ENCODE data around the gene STARD9.

The STARD9 gene

DNA sequence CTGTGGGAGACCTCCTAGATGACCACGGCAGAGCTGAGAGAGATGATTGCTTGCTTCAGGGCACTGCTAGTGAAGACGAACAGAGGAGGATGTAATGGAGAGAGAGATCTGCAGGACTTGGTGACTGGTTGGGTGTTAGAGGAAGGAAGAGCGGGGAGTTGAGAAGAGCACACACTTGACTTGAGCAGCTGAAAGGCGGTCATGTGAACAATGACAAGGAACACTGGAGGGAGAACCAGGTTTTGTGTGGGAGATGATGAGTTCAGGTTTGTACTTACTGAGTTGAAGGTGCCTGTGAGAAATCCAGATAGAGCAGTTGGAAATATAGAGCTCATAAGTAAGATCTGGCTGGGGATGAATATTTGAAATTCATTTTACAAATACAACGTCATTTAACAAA is 121.2 kb downstream of the STARD9 start:
- H3K27me3 ChIP-seq (ENCODE audit: insufficient read depth, low read length): no peaks in the 10 kb centered on the region
- H3K9ac ChIP-seq (ENCODE audit: low read depth, low read length): no peak overlapping the region
- H3K36me3 ChIP-seq (ENCODE audit: insufficient read depth, low read length): peaks cover 11% of the 10 kb centered on the region; the same call in 1 of the 2 replicates
- 95% methylated on average over 5 of the region's 5 CpGs for WGBS
- H3K9me3 ChIP-seq (ENCODE audit: insufficient read depth, low read depth, low read length): no peaks in the 10 kb centered on the region
- H3K4me1 ChIP-seq (ENCODE audit: insufficient read depth, low read length): no peaks in the 10 kb centered on the region
- no peak overlapping the region for H3K4me3 ChIP-seq (ENCODE audit: low read length)
- no peak overlapping the region for H3K27ac ChIP-seq (ENCODE audit: low read depth, low read length)

DNA sequence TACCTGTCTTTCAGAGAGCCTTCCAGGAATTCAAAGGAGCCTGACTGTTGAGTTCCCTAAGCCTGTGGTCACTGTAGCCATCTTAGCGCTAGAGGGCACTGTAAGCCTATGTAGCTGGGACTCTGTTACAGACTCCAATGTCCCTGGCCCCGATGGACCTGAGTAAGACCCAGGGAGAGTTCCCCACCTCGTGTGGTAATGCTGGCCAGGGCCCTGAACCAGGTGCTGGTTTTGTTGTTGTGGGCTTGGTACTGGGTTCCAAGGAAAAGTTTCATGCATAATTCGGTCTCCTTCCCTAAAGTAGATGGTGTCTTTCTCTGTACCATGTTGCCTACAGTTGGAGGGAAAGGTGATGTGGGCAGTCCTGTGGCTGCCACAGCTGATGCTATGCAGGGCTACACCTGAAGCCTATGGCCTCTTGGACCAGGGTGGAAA is 129.1 kb downstream of the STARD9 start:
- Histone ChIP-seq H3K27me3 (ENCODE audit: insufficient read depth, low read length) (no peaks in the 10 kb centered on the region), H3K4me3 (ENCODE audit: low read length) (no peak overlapping the region), H3K27ac (ENCODE audit: low read depth, low read length) (no peak overlapping the region), H3K36me3 (ENCODE audit: insufficient read depth, low read length) (0 out of 2 replicates have a peak, but pooled peaks cover 4% of the 10 kb centered on the region), H3K9me3 (ENCODE audit: insufficient read depth, low read depth, low read length) (no peaks in the 10 kb centered on the region), H3K4me1 (ENCODE audit: insufficient read depth, low read length) (no peaks in the 10 kb centered on the region), H3K9ac (ENCODE audit: low read depth, low read length) (no peak overlapping the region)
- 57% methylated on average over 4 of the region's 4 CpGs for WGBS

DNA sequence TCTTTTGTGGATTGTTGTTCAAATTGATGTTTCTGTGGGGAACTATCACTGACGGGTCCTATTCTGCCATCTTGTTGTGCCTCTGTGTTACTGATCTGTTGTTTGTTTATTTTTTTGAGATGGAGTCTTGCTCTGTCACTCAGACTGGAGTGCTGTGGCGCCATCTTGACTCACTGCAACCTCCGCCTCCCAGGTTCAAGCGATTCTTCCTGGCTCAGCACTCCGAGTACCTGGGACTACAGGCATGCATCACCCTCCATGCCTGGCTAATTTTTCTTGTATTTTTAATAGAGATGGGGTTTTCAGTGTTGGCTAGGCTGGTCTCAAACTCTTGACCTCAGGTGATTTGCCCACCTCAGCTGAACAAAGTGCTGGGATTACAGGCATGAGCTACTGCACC is 129.9 kb downstream of the STARD9 start:
- H3K36me3 ChIP-seq (ENCODE audit: insufficient read depth, low read length): no peaks in the 10 kb centered on the region
- H3K27me3 ChIP-seq (ENCODE audit: insufficient read depth, low read length): no peaks in the 10 kb centered on the region
- H3K4me1 ChIP-seq (ENCODE audit: insufficient read depth, low read length): no peaks in the 10 kb centered on the region
- no peak overlapping the region for H3K27ac ChIP-seq (ENCODE audit: low read depth, low read length)
- WGBS: 96% methylated on average over 5 of the region's 5 CpGs
- H3K9ac ChIP-seq (ENCODE audit: low read depth, low read length): no peak overlapping the region
- no peaks in the 10 kb centered on the region for H3K9me3 ChIP-seq (ENCODE audit: insufficient read depth, low read depth, low read length)
- no peak overlapping the region for H3K4me3 ChIP-seq (ENCODE audit: low read length)

DNA sequence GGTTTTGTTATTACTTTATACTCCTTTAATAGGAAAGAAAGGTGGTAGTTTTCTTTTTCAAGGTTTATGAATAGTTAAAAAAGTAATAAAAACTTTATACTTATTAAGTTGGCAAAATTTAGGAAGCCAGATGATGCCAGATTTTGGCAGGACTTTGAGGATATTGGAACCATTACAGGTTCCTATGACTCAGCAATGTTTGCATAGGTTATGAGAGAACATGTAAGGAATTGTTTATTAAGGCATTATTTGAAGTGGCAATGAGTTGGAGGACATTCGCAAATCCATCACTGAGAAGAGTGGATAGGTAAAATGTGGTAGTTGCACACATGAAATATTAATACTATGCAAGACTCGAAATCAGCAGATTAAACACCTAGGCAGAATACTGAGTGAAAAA is 131.7 kb downstream of the STARD9 start:
- H3K9me3 ChIP-seq (ENCODE audit: insufficient read depth, low read depth, low read length): no peaks in the 10 kb centered on the region
- H3K27me3 ChIP-seq (ENCODE audit: insufficient read depth, low read length): no peaks in the 10 kb centered on the region
- WGBS: 96% methylated on average over 2 of the region's 2 CpGs
- no peak overlapping the region for H3K4me3 ChIP-seq (ENCODE audit: low read length)
- no peak overlapping the region for H3K9ac ChIP-seq (ENCODE audit: low read depth, low read length)
- no peaks in the 10 kb centered on the region for H3K4me1 ChIP-seq (ENCODE audit: insufficient read depth, low read length)
- H3K27ac ChIP-seq (ENCODE audit: low read depth, low read length): no peak overlapping the region
- H3K36me3 ChIP-seq (ENCODE audit: insufficient read depth, low read length): no peaks in the 10 kb centered on the region

DNA sequence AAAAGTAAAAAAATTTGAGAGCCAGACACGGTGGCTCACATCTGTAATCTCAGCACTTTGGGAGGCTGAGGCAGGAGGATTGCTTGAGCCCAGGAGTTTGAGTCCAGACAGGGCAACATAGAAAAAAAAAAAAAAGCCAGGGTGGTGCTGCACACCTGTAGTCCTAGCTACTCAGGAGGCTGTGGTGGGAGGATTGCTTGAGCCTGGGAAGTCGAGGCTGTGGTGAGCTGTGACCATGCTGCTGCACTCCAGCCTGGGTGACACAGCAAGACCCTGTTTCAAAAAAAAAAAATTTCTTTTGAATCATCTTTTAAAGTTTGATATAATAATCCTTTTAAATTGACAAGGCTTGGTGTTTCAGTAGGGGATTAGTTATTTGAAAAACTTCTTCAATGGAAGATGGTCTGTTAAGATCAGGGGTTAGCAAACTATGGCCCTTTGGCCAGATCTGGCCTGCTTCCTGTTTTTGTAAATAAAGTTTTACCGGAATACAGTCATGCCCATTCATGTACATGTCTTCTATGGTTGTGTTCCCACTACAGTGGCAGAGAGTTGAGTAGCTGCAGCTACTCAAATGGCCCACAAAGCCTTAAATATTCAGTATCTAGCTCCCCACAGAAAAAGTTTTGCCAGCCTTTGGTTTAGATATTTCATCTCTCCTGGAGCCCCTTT is 132.6 kb downstream of the STARD9 start:
- no peak overlapping the region for H3K27ac ChIP-seq (ENCODE audit: low read depth, low read length)
- no peaks in the 10 kb centered on the region for H3K9me3 ChIP-seq (ENCODE audit: insufficient read depth, low read depth, low read length)
- no peak overlapping the region for H3K4me3 ChIP-seq (ENCODE audit: low read length)
- no peaks in the 10 kb centered on the region for H3K27me3 ChIP-seq (ENCODE audit: insufficient read depth, low read length)
- H3K9ac ChIP-seq (ENCODE audit: low read depth, low read length): no peak overlapping the region
- H3K4me1 ChIP-seq (ENCODE audit: insufficient read depth, low read length): no peaks in the 10 kb centered on the region
- H3K36me3 ChIP-seq (ENCODE audit: insufficient read depth, low read length): no peaks in the 10 kb centered on the region
- WGBS: 93% methylated on average over 3 of the region's 3 CpGs

DNA sequence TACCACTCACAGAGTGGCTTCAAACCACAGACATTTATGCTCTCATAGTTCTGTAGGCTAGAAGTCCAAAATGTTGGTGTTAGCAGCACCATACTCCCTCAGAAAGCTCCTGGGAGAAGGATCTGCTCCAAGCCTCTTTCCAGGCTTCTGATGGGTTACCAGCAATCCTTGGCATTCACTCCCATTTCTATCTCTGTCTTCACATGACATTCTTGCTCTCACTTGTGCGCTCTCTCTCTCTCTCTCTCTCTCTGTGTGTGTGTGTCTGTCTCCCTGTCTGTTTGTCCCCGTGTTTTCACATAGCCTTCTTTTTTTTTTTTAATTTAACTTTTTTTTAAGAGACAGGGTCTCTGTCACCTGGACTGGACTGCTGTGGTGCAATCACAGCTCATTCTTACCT is 135.3 kb downstream of the STARD9 start:
- H3K9ac ChIP-seq (ENCODE audit: low read depth, low read length): no peak overlapping the region
- no peak overlapping the region for H3K4me3 ChIP-seq (ENCODE audit: low read length)
- H3K27me3 ChIP-seq (ENCODE audit: insufficient read depth, low read length): no peaks in the 10 kb centered on the region
- no peaks in the 10 kb centered on the region for H3K4me1 ChIP-seq (ENCODE audit: insufficient read depth, low read length)
- no peak overlapping the region for H3K27ac ChIP-seq (ENCODE audit: low read depth, low read length)
- no peaks in the 10 kb centered on the region for H3K36me3 ChIP-seq (ENCODE audit: insufficient read depth, low read length)
- WGBS: 94% methylated on average over 2 of the region's 2 CpGs
- H3K9me3 ChIP-seq (ENCODE audit: insufficient read depth, low read depth, low read length): no peaks in the 10 kb centered on the region

DNA sequence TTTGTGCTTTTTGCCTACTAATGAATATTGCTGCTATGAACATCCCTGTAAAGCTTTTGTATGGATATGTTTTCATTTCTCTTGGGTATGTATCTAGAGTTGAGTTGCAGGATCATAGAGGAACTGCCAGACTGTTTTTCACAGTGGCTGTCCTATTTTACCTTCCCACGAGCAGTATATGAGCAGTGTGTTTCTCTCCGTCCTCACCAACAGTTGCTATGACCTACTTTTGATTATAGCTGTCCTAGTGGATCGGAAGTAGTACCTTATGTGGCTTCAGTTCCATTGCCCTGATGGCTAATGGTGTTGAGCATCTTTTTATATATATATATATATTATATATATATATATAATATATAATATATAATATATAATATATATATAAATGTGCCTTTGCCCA is 136.3 kb downstream of the STARD9 start:
- Histone ChIP-seq H3K36me3 (ENCODE audit: insufficient read depth, low read length) (no peaks in the 10 kb centered on the region), H3K4me3 (ENCODE audit: low read length) (no peak overlapping the region), H3K9ac (ENCODE audit: low read depth, low read length) (no peak overlapping the region), H3K4me1 (ENCODE audit: insufficient read depth, low read length) (no peaks in the 10 kb centered on the region), H3K27ac (ENCODE audit: low read depth, low read length) (no peak overlapping the region), H3K27me3 (ENCODE audit: insufficient read depth, low read length) (no peaks in the 10 kb centered on the region), H3K9me3 (ENCODE audit: insufficient read depth, low read depth, low read length) (no peaks in the 10 kb centered on the region)
- whole genome bisulfite sequencing: 97% methylated on average over 3 of the region's 3 CpGs

DNA sequence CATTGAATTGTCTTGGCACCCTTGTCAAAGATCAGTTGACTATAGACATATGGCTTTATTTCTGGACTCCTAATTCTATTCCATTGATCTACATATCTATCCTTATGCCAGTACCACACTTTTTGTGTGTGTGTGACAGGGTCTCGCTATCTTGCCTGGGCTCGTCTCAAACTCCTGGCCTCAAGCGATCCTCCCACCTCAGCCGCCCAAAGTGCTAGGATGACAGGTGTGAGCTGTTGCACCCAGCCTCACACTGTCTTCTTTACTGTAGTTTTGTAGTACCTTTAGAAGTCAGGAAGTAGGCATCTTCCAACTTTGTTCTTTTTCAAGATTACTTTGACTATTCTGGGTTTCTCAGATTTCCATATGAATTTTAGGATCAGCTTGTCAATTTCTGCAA is 137.2 kb downstream of the STARD9 start:
- Histone ChIP-seq H3K9ac (ENCODE audit: low read depth, low read length) (no peak overlapping the region), H3K27ac (ENCODE audit: low read depth, low read length) (no peak overlapping the region), H3K4me3 (ENCODE audit: low read length) (no peak overlapping the region), H3K36me3 (ENCODE audit: insufficient read depth, low read length) (no peaks in the 10 kb centered on the region), H3K27me3 (ENCODE audit: insufficient read depth, low read length) (no peaks in the 10 kb centered on the region), H3K9me3 (ENCODE audit: insufficient read depth, low read depth, low read length) (no peaks in the 10 kb centered on the region), H3K4me1 (ENCODE audit: insufficient read depth, low read length) (no peaks in the 10 kb centered on the region)
- 87% methylated on average over 4 of the region's 4 CpGs for WGBS

DNA sequence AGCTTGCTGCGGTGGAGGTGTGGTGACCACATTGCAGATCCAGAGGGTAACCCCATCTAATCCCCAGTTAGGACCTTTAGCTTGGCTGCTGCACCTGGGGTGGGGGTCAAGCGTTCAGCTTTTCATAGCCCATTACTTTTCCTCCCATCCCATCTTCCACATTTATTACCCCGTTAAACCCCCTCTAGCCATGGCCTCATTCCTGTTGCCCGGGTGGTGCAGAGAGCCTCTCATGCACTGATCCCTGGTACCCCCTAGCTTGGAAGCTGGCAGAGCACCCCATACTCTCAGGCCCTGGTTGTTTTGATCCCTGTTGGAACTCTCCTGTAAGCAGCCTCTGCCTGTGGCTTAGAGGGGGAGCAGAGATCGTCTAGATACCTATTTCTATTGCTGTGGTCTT is 140.7 kb downstream of the STARD9 start:
- H3K36me3 ChIP-seq (ENCODE audit: insufficient read depth, low read length): peaks cover 14% of the 10 kb centered on the region
- H3K4me1 ChIP-seq (ENCODE audit: insufficient read depth, low read length): no peaks in the 10 kb centered on the region
- WGBS: 92% methylated on average over 5 of the region's 5 CpGs
- no peaks in the 10 kb centered on the region for H3K9me3 ChIP-seq (ENCODE audit: insufficient read depth, low read depth, low read length)
- no peak overlapping the region for H3K9ac ChIP-seq (ENCODE audit: low read depth, low read length)
- H3K27me3 ChIP-seq (ENCODE audit: insufficient read depth, low read length): no peaks in the 10 kb centered on the region
- H3K27ac ChIP-seq (ENCODE audit: low read depth, low read length): no peak overlapping the region
- no peak overlapping the region for H3K4me3 ChIP-seq (ENCODE audit: low read length)

DNA sequence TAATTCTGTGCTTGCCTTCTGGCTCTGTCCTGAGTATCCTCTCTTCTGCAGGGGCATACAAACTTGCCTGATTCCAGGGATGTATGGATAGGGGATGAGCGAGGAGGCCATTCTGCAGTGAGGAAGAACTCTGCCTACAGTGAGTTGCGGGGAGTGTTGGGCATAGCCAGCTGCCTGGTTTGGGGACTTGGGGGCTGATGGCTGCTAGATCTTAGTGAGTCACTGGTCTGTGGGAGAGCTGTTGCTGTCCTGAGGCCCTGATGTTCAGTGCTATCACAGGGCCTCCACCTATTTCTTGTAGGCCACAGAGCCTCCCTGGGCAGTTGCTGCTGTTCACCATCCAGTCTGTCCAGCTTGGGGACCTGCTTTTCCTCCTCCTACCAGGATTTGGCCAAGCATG is 141.2 kb downstream of the STARD9 start:
- Histone ChIP-seq H3K4me3 (ENCODE audit: low read length) (no peak overlapping the region), H3K9me3 (ENCODE audit: insufficient read depth, low read depth, low read length) (no peaks in the 10 kb centered on the region), H3K36me3 (ENCODE audit: insufficient read depth, low read length) (peaks cover 15% of the 10 kb centered on the region), H3K4me1 (ENCODE audit: insufficient read depth, low read length) (no peaks in the 10 kb centered on the region), H3K27ac (ENCODE audit: low read depth, low read length) (no peak overlapping the region), H3K27me3 (ENCODE audit: insufficient read depth, low read length) (no peaks in the 10 kb centered on the region), H3K9ac (ENCODE audit: low read depth, low read length) (no peak overlapping the region)
- WGBS: 92% methylated on average over 2 of the region's 2 CpGs

DNA sequence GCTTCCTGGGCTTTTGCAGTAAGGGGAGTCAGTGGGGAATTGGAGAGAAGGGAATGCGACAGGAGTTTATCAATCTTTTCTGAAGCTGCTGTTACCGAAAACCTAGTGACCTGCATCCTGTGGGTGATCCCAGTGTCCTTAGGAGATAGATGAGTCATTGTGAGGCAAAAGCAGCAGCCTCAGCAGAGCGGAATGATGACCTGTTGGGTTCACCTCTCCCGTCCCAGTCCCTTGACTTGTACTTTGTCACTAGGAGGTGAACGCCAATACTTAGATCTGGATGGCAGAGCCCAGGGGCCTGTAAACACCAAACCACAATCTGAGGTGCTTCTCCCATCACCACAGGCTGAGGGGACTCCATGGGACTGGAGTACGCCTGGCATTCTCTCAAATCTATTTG is 143.6 kb downstream of the STARD9 start:
- Histone ChIP-seq H3K4me1 (ENCODE audit: insufficient read depth, low read length) (no peaks in the 10 kb centered on the region), H3K27ac (ENCODE audit: low read depth, low read length) (no peak overlapping the region), H3K4me3 (ENCODE audit: low read length) (no peak overlapping the region), H3K36me3 (ENCODE audit: insufficient read depth, low read length) (peaks cover 28% of the 10 kb centered on the region), H3K9me3 (ENCODE audit: insufficient read depth, low read depth, low read length) (no peaks in the 10 kb centered on the region), H3K9ac (ENCODE audit: low read depth, low read length) (no peak overlapping the region), H3K27me3 (ENCODE audit: insufficient read depth, low read length) (no peaks in the 10 kb centered on the region)
- WGBS: 92% methylated on average over 6 of the region's 6 CpGs

DNA sequence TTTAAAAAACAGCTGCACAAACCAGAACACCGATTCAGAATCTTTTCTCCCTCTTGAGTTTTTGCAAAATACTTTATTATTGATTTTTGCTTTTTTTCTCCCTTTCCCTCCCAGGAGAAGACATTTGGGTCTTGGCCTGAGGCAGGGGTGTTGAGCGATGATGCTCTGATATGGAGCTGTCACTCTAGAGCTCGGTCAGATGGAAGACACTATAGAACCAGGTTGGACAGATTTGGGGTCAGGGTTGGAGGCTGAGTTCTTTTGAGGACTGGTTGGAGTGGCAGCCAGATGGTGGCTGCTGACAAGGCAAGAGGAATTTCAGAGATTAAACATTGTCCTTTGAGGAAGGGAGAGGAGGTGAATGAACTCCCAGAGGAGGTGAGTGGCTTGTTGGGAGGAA is 144.7 kb downstream of the STARD9 start:
- Histone ChIP-seq H3K36me3 (ENCODE audit: insufficient read depth, low read length) (peaks cover 38% of the 10 kb centered on the region), H3K9ac (ENCODE audit: low read depth, low read length) (no peak overlapping the region), H3K4me1 (ENCODE audit: insufficient read depth, low read length) (no peaks in the 10 kb centered on the region), H3K27ac (ENCODE audit: low read depth, low read length) (no peak overlapping the region), H3K9me3 (ENCODE audit: insufficient read depth, low read depth, low read length) (no peaks in the 10 kb centered on the region), H3K4me3 (ENCODE audit: low read length) (no peak overlapping the region), H3K27me3 (ENCODE audit: insufficient read depth, low read length) (no peaks in the 10 kb centered on the region)
- 93% methylated on average over 3 of the region's 3 CpGs for WGBS

Measured in HUES64 (cell line).